SK-N-SH (cell line): Measurements from ENCODE around the gene APLN. TPM values are rescaled to one million over a fixed set of nuclear protein-coding genes. Genes with fewer than 3 reads are reported as not detected.

Source experiments
- CTCF ChIA-PET: fragments of 300-600, 350-600 bp; formaldehyde crosslinking; extraction: SDS; loops from one replicate; lab custom pipeline; 2021; lab: Yijun Ruan, JAX
- POLR2A ChIA-PET: fragments of 350-600 bp; sonication (Branson Sonifier 250); formaldehyde crosslinking; extraction: SDS; loops from one replicate; lab custom pipeline; 2020; ENCODE audit warnings: antibody characterized with exemption, inconsistent platforms; lab: Yijun Ruan, JAX
- DNase-seq: peaks from one replicate; pipeline ENCODE4 v3.0.0; 2012
- H2AFZ ChIP-seq: fragments of 200-600 bp; sonication (generic); 2 replicates; pipeline ENCODE4 v1.8.1; 2016; ENCODE audit warnings: antibody characterized with exemption, mild to moderate bottlenecking, low read depth
- H3F3A ChIP-seq: fragments of 200-600 bp; sonication (generic); replicated peaks from 2 replicates; pipeline ENCODE3; 2016; ENCODE audit warnings: antibody characterized with exemption, mild to moderate bottlenecking; ENCODE audit not compliant: insufficient read depth
- H3K27ac ChIP-seq, 2 experiments: fragments of 200-500 bp in 1 of 2; fragments of 200-600 bp in 1 of 2; sonication (Bioruptor generic) in 1 of 2; sonication (generic), shearing (Covaris generic) in 1 of 2; 2 replicates each; pipeline versions ENCODE4 v1.5.1 to v1.6.1; 2014 to 2016; ENCODE audit warnings: low read depth in 2 of 2, inconsistent platforms in 1 of 2, low read length in 1 of 2, mild to moderate bottlenecking in 1 of 2, mixed read lengths in 1 of 2
- H3K27me3 ChIP-seq: fragments of 200-600 bp; sonication (generic), shearing (Covaris generic); 2 replicates; pipeline ENCODE4 v1.6.1; 2016; ENCODE audit warnings: mixed run types; ENCODE audit not compliant: insufficient read depth
- H3K36me3 ChIP-seq, 2 experiments: fragments of 200-500 bp in 1 of 2; fragments of 200-600 bp in 1 of 2; sonication (Bioruptor generic) in 1 of 2; sonication (generic) in 1 of 2; replicated peaks in 1 of 2; 2 replicates each; pipeline versions ENCODE3 to v1.5.1; 2014 to 2016; ENCODE audit warnings: low read length in 1 of 2, mild to moderate bottlenecking in 1 of 2; ENCODE audit not compliant: insufficient read depth in 2 of 2, control insufficient read depth in 1 of 2
- H3K4me1 ChIP-seq, 2 experiments: fragments of 200-500 bp in 1 of 2; fragments of 200-600 bp in 1 of 2; sonication (Bioruptor generic) in 1 of 2; sonication (generic), shearing (Covaris generic) in 1 of 2; 2 replicates each; pipeline versions ENCODE4 v1.5.1 to v1.6.1; 2014 to 2016; ENCODE audit warnings: low read depth in 1 of 2, low read length in 1 of 2, mixed run types in 1 of 2; ENCODE audit not compliant: insufficient read depth in 2 of 2, control insufficient read depth in 1 of 2
- H3K4me2 ChIP-seq: fragments of 200-600 bp; sonication (generic), shearing (Covaris generic); 2 replicates; pipeline ENCODE4 v1.6.1; 2017; ENCODE audit warnings: mixed run types
- H3K4me3 ChIP-seq, 2 experiments: fragments of 200-500 bp in 1 of 2; fragments of 200-600 bp in 1 of 2; sonication (Bioruptor generic) in 1 of 2; sonication (generic), shearing (Covaris generic) in 1 of 2; 2 replicates each; pipeline versions ENCODE4 v1.5.1 to v1.8.1; 2014 to 2016; ENCODE audit warnings: low read depth in 2 of 2, inconsistent platforms in 1 of 2, low read length in 1 of 2, mild to moderate bottlenecking in 1 of 2, mixed read lengths in 1 of 2, moderate library complexity in 1 of 2
- H3K79me2 ChIP-seq: fragments of 200-600 bp; sonication (generic); 2 replicates; pipeline ENCODE4 v1.8.1; 2017; ENCODE audit warnings: mild to moderate bottlenecking; ENCODE audit not compliant: insufficient read depth
- H3K9ac ChIP-seq: fragments of 200-600 bp; sonication (generic); 2 replicates; pipeline ENCODE4 v1.6.1; 2017; ENCODE audit warnings: mixed run types
- H3K9me2 ChIP-seq: fragments of 200-600 bp; sonication (generic); 2 replicates; pipeline ENCODE4 v1.6.1; 2017; ENCODE audit warnings: mixed run types
- H3K9me3 ChIP-seq: fragments of 200-600 bp; sonication (generic); 2 replicates; pipeline ENCODE4 v1.6.1; 2017; ENCODE audit warnings: mixed run types, mild to moderate bottlenecking, moderate library complexity
- H4K20me1 ChIP-seq: fragments of 200-600 bp; sonication (generic); 2 replicates; pipeline ENCODE4 v1.6.1; 2017; ENCODE audit warnings: mild to moderate bottlenecking, mixed run types; ENCODE audit not compliant: insufficient read depth
- CTCF ChIP-seq: fragments of 200-600 bp; sonication (generic); IDR thresholded peaks from 2 replicates; pipeline ENCODE4 v1.6.1; 2017; ENCODE audit warnings: antibody characterized with exemption, mild to moderate bottlenecking, moderate library complexity
- EP300 ChIP-seq, 2 experiments: IDR thresholded peaks; 2 replicates each; pipeline versions ENCODE4 v1.4.0 to v1.6.1; 2012; ENCODE audit warnings: borderline replicate concordance in 1 of 2, low read depth in 1 of 2, low read length in 1 of 2
- GABPA ChIP-seq: IDR thresholded peaks from 2 replicates; pipeline ENCODE4 v1.4.0; 2012; ENCODE audit warnings: low read depth, mild to moderate bottlenecking
- JUND ChIP-seq: IDR thresholded peaks from 2 replicates; pipeline ENCODE4 v1.4.0; 2012
- NRF1 ChIP-seq: IDR thresholded peaks from 2 replicates; pipeline ENCODE4 v1.6.1; 2012; ENCODE audit warnings: low read depth, mild to moderate bottlenecking, low read length
- PBX3 ChIP-seq: IDR thresholded peaks from 2 replicates; pipeline ENCODE4; 2012
- USF1 ChIP-seq: IDR thresholded peaks from 2 replicates; pipeline ENCODE4 v1.4.0; 2012; ENCODE audit warnings: low read depth, borderline replicate concordance
- WGBS: methylation state at CpG from one replicate; pipeline ENCODE4 v1.1.6; 2017; ENCODE audit warnings: low lambda C conversion rate; 5-methylcytosine and 5-hydroxymethylcytosine counted together
- polyA plus RNA-seq, 3 experiments: library from polyadenylated mRNA; depleted of rRNA; stranded (reverse); fragments of >200 nt; gene quantifications; 2 replicates each; pipeline ENCODE4 v1.2.3, GENCODE V29; 2012
- TF ChIP-seq, protein P1 (sequence below): IDR thresholded peaks from 2 replicates; pipeline ENCODE4 v1.6.1; 2012; ENCODE audit warnings: mild to moderate bottlenecking, low read depth, low read length, moderate library complexity
- TF ChIP-seq, protein P2 (sequence below): fragments of 150-350 bp; IDR thresholded peaks from 2 replicates; pipeline ENCODE4 v1.6.1; 2017; ENCODE audit warnings: antibody characterized with exemption, low read length, low read depth, borderline replicate concordance

APLN gene
- polyA plus RNA-seq, 1 of the 3 experiments (the other 2 are of a cell fraction) = 0.82 TPM

- TF ChIP-seq EP300 (IDR thresholded peaks at IDR 0.05; ENCODE audit: borderline replicate concordance in 1 of 2, low read depth in 1 of 2, low read length in 1 of 2) = no peak
Measured at GRCh38 chrX:129612396-129612795, 42.4 kb downstream of the APLN start (continued).

GRCh38 chrX:129609395-129609794 lies 45.4 kb downstream of the APLN start:
- Histone ChIP-seq H3F3A (no peaks in the 10 kb centered on the region), H3K4me3 (no peak overlapping the region), H2AFZ (no peak overlapping the region), H3K9ac (no peak overlapping the region), H3K27ac (no peak overlapping the region), H3K4me1 (peaks cover 0 to 1% of the 10 kb centered on the region in 2 experiments; a peak in 1 of 4 replicates), H3K9me2 (no peaks in the 10 kb centered on the region), H3K4me2 (no peak overlapping the region), H3K36me3 (no peaks in the 10 kb centered on the region), H3K27me3 (no peaks in the 10 kb centered on the region; the same call in 1 of the 2 replicates), H4K20me1 (no peaks in the 10 kb centered on the region), H3K79me2 (no peaks in the 10 kb centered on the region), H3K9me3 (no peaks in the 10 kb centered on the region)
- ChIA-PET POLR2A (no interaction called here), CTCF (interaction anchor here (0.8 to 4.0 kb wide), 11 partner anchors 8 to 451 kb away, joined by 3 to 24 read pairs (median 4); no protein-coding TSS in a partner anchor)
- TF ChIP-seq, protein P1, sequence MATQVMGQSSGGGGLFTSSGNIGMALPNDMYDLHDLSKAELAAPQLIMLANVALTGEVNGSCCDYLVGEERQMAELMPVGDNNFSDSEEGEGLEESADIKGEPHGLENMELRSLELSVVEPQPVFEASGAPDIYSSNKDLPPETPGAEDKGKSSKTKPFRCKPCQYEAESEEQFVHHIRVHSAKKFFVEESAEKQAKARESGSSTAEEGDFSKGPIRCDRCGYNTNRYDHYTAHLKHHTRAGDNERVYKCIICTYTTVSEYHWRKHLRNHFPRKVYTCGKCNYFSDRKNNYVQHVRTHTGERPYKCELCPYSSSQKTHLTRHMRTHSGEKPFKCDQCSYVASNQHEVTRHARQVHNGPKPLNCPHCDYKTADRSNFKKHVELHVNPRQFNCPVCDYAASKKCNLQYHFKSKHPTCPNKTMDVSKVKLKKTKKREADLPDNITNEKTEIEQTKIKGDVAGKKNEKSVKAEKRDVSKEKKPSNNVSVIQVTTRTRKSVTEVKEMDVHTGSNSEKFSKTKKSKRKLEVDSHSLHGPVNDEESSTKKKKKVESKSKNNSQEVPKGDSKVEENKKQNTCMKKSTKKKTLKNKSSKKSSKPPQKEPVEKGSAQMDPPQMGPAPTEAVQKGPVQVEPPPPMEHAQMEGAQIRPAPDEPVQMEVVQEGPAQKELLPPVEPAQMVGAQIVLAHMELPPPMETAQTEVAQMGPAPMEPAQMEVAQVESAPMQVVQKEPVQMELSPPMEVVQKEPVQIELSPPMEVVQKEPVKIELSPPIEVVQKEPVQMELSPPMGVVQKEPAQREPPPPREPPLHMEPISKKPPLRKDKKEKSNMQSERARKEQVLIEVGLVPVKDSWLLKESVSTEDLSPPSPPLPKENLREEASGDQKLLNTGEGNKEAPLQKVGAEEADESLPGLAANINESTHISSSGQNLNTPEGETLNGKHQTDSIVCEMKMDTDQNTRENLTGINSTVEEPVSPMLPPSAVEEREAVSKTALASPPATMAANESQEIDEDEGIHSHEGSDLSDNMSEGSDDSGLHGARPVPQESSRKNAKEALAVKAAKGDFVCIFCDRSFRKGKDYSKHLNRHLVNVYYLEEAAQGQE = no peak
- TF ChIP-seq JUND (no peak), CTCF (peak; percentile 15; the same call in 1 of the 2 replicates), PBX3 (no peak), GABPA (no peak), NRF1 (no peak), USF1 (no peak)
- TF ChIP-seq, protein P2, sequence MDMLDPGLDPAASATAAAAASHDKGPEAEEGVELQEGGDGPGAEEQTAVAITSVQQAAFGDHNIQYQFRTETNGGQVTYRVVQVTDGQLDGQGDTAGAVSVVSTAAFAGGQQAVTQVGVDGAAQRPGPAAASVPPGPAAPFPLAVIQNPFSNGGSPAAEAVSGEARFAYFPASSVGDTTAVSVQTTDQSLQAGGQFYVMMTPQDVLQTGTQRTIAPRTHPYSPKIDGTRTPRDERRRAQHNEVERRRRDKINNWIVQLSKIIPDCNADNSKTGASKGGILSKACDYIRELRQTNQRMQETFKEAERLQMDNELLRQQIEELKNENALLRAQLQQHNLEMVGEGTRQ = no peak
- WGBS = 8% methylated on average over 1 of the region's 1 CpG
- DNase-seq = no peak
